ENCODE data around the gene SKP1. TPM values are rescaled to one million over a fixed set of nuclear protein-coding genes. Genes with fewer than 3 reads are reported as not detected.

Gene SKP1
- polyA plus RNA-seq, 3 donors, result 182 to 787 (median 735) TPM

DNA sequence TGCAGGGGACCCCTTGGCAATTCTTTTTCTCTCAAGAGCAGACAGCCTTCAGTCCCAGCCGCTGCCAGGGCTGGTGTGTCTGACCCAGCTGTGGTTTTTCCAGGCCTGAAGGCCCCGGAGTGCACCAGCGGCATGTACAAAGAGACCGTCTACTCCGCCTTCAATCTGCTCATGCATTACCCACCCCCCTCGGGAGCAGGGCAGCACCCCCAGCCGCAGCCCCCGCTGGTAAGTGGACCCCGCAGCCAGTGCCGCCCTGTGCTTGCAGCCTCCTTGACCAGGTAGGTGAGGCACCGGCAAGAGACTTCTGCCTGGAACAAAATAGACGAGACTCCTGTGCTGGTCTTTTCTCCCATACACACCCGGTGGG, 61.0 kb downstream of the SKP1 start:
- peaks cover 14% of the 10 kb centered on the region for H3K4me1 Mint-ChIP-seq
- WGBS (ENCODE audit: insufficient coverage), result 46% methylated on average over 10 of the region's 13 CpGs
- Histone ChIP-seq H3K9ac (ENCODE audit: insufficient read depth, low read length, poor library complexity, severe bottlenecking) (no peak overlapping the region), H3K4me2 (replicated peaks; ENCODE audit: extremely low read depth, low read length, poor library complexity, severe bottlenecking) (peak overlapping the region; percentile 84), H3K79me2 (ENCODE audit: insufficient read depth, low read length) (no peaks in the 10 kb centered on the region), H4K20me1 (ENCODE audit: insufficient read depth, low read length) (no peaks in the 10 kb centered on the region), H3K27me3 (ENCODE audit: control insufficient read depth in 2 of 2, insufficient read depth in 2 of 2, low read length in 2 of 2) (peaks cover 41 to 55% of the 10 kb centered on the region in 2 donors), H3K36me3 (replicated peaks in 1 of 2; ENCODE audit: control insufficient read depth in 1 of 2, insufficient read depth in 2 of 2, low read length in 2 of 2) (no peaks in the 10 kb centered on the region), H3K27ac (ENCODE audit: low read depth in 1 of 2, low read length in 2 of 2) (no peak overlapping the region), H3K4me3 (replicated peaks in 1 of 3; ENCODE audit: low read depth in 2 of 3, low read length in 3 of 3) (peak overlapping the region in 1 of 3 experiments; percentile 89), H3K4me1 (ENCODE audit: control insufficient read depth in 1 of 2, insufficient read depth in 2 of 2, low read length in 2 of 2) (peaks cover 12 to 19% of the 10 kb centered on the region in 2 donors), H3K9me3 (replicated peaks in 1 of 2; ENCODE audit: control insufficient read depth in 1 of 2, insufficient read depth in 1 of 2, low read length in 2 of 2) (peaks cover 0 to 8% of the 10 kb centered on the region in 2 donors), H2AFZ (ENCODE audit: insufficient read depth, low read depth, low read length, poor library complexity, severe bottlenecking) (no peak overlapping the region)
- peaks cover 0 to 15% (median 5%) of the 10 kb centered on the region in 7 donors for H3K9me3 Mint-ChIP-seq
- intact Hi-C loops (cut with micrococcal nuclease), result no loop called here
- peaks cover 5 to 7% of the 10 kb centered on the region in 2 donors for H3K36me3 Mint-ChIP-seq
- H3K27me3 Mint-ChIP-seq (ENCODE audit: low read depth in 3 of 3), result peaks cover 56 to 69% (median 57%) of the 10 kb centered on the region in 3 donors
- TF ChIP-seq, protein P1, sequence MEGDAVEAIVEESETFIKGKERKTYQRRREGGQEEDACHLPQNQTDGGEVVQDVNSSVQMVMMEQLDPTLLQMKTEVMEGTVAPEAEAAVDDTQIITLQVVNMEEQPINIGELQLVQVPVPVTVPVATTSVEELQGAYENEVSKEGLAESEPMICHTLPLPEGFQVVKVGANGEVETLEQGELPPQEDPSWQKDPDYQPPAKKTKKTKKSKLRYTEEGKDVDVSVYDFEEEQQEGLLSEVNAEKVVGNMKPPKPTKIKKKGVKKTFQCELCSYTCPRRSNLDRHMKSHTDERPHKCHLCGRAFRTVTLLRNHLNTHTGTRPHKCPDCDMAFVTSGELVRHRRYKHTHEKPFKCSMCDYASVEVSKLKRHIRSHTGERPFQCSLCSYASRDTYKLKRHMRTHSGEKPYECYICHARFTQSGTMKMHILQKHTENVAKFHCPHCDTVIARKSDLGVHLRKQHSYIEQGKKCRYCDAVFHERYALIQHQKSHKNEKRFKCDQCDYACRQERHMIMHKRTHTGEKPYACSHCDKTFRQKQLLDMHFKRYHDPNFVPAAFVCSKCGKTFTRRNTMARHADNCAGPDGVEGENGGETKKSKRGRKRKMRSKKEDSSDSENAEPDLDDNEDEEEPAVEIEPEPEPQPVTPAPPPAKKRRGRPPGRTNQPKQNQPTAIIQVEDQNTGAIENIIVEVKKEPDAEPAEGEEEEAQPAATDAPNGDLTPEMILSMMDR (IDR thresholded peaks at IDR 0.05), result no peak
- H3K27ac Mint-ChIP-seq, result no peak overlapping the region
- no peak for DNase-seq
- H3K4me3 Mint-ChIP-seq, result peak overlapping the region; percentile 62 to 72

GRCh38 chr5:134114886-134115805, 61.6 kb downstream of the SKP1 start:
- Histone ChIP-seq H3K4me2 (replicated peaks; ENCODE audit: extremely low read depth, low read length, poor library complexity, severe bottlenecking) (peak overlapping the region; percentile 84), H3K27ac (ENCODE audit: low read depth in 1 of 2, low read length in 2 of 2) (no peak overlapping the region), H3K4me1 (ENCODE audit: control insufficient read depth in 1 of 2, insufficient read depth in 2 of 2, low read length in 2 of 2) (peaks cover 12 to 19% of the 10 kb centered on the region in 2 donors), H4K20me1 (ENCODE audit: insufficient read depth, low read length) (no peaks in the 10 kb centered on the region), H3K9me3 (replicated peaks in 1 of 2; ENCODE audit: control insufficient read depth in 1 of 2, insufficient read depth in 1 of 2, low read length in 2 of 2) (peaks cover 0 to 8% of the 10 kb centered on the region in 2 donors), H3K4me3 (replicated peaks in 1 of 3; ENCODE audit: low read depth in 2 of 3, low read length in 3 of 3) (peak overlapping the region in 2 of 3 experiments; percentile 9 to 89), H3K27me3 (ENCODE audit: control insufficient read depth in 2 of 2, insufficient read depth in 2 of 2, low read length in 2 of 2) (peaks cover 41 to 59% of the 10 kb centered on the region in 2 donors), H2AFZ (ENCODE audit: insufficient read depth, low read depth, low read length, poor library complexity, severe bottlenecking) (peak overlapping the region; percentile 63), H3K79me2 (ENCODE audit: insufficient read depth, low read length) (no peaks in the 10 kb centered on the region), H3K9ac (ENCODE audit: insufficient read depth, low read length, poor library complexity, severe bottlenecking) (no peak overlapping the region), H3K36me3 (replicated peaks in 1 of 2; ENCODE audit: control insufficient read depth in 1 of 2, insufficient read depth in 2 of 2, low read length in 2 of 2) (no peaks in the 10 kb centered on the region)
- Mint-ChIP-seq H3K27ac (no peak overlapping the region), H3K4me3 (peak overlapping the region; percentile 78 to 88), H3K9me3 (peaks cover 0 to 16% (median 5%) of the 10 kb centered on the region in 7 donors), H3K36me3 (peaks cover 5 to 7% of the 10 kb centered on the region in 2 donors), H3K4me1 (peaks cover 14% of the 10 kb centered on the region), H3K27me3 (ENCODE audit: low read depth in 3 of 3) (peaks cover 58 to 75% (median 62%) of the 10 kb centered on the region in 3 donors)
- WGBS (ENCODE audit: insufficient coverage), result under 1% methylated on average over 93 of the region's 110 CpGs
- TF ChIP-seq, protein P1 (IDR thresholded peaks at IDR 0.05), result no peak
- DNase-seq, result no peak
- intact Hi-C loops (cut with micrococcal nuclease), result no loop called here

Measured in CD14-positive monocyte (primary cell).